Activated CD4-positive, CD25-positive, alpha-beta regulatory T cell (primary cell): ENCODE results near the gene SERPINF2.
"Not testable (repeated sequence)": the region's sequence is repeated elsewhere in the genome, so short reads cannot be mapped to it uniquely, and the experiment has no call there.

Experiments
- DNase-seq, 4 experiments: peaks; one replicate each; lab custom pipeline; 2025; lab: John Stamatoyannopoulos, UW

The SERPINF2 gene

GRCh38 chr17:1742371-1743087 lies at the start of gene SERPINF2:
TSS of gene SERPINF2 (plus strand) at chr17:1742871. CDS start at chr17:1744996, 2,125 bp downstream.
- DNase-seq = no peak

GRCh38 chr17:1693339-1693738 lies 49.3 kb upstream of the SERPINF2 start:
- DNase-seq = no peak

GRCh38 chr17:1695365-1695764 lies 47.3 kb upstream of the SERPINF2 start:
- DNase-seq = no peak

GRCh38 chr17:1697681-1698080 lies 45.0 kb upstream of the SERPINF2 start:
- no peak for DNase-seq

- DNase-seq = not testable (repeated sequence)
Observed at GRCh38 chr17:1699891-1700290, 42.8 kb upstream of the SERPINF2 start.

GRCh38 chr17:1703063-1703462 lies 39.6 kb upstream of the SERPINF2 start:
- DNase-seq = no peak

GRCh38 chr17:1705004-1705403 lies 37.7 kb upstream of the SERPINF2 start:
- DNase-seq = no peak

GRCh38 chr17:1707107-1707506 lies 35.6 kb upstream of the SERPINF2 start:
- no peak for DNase-seq

- DNase-seq = not testable (repeated sequence)
Observed at GRCh38 chr17:1708791-1709346, 33.8 kb upstream of the SERPINF2 start.

GRCh38 chr17:1709403-1709951 lies 33.2 kb upstream of the SERPINF2 start:
- no peak for DNase-seq

GRCh38 chr17:1709971-1710806 lies 32.5 kb upstream of the SERPINF2 start, which contains the start of gene TLCD2:
TSS of gene TLCD2 (minus strand) at chr17:1710377. CDS start at chr17:1710242, 135 bp downstream.
- no peak for DNase-seq

- no peak for DNase-seq
Observed at GRCh38 chr17:1710807-1711553, 31.7 kb upstream of the SERPINF2 start.

GRCh38 chr17:1711804-1712203 lies 30.9 kb upstream of the SERPINF2 start:
- no peak for DNase-seq

- DNase-seq = no peak
Observed at GRCh38 chr17:1712271-1712670, 30.4 kb upstream of the SERPINF2 start.

- DNase-seq = no peak
Observed at GRCh38 chr17:1713160-1713877, 29.4 kb upstream of the SERPINF2 start.

- DNase-seq = no peak
Observed at GRCh38 chr17:1713878-1714426, 28.7 kb upstream of the SERPINF2 start.

- no peak for DNase-seq
Observed at GRCh38 chr17:1714427-1714979, 28.2 kb upstream of the SERPINF2 start.

GRCh38 chr17:1714980-1715802 lies 27.5 kb upstream of the SERPINF2 start:
- peak in 2 of 4 experiments; percentile 25 to 32 for DNase-seq

GRCh38 chr17:1715803-1716075 lies 26.9 kb upstream of the SERPINF2 start:
- DNase-seq = no peak
